Stimulated activated CD8-positive, alpha-beta memory T cell treated with anti-CD3 and anti-CD28 coated beads, Interleukin-15, amount 100 ng/mL, for 1 hour (primary cell): Measurements from ENCODE around the gene ZNF559.

ENCODE experiments used
- DNase-seq: peaks from one replicate; pipeline ENCODE4 v3.0.0-alpha.2; 2020; ENCODE audit warnings: low read depth

ZNF559 gene

DNA sequence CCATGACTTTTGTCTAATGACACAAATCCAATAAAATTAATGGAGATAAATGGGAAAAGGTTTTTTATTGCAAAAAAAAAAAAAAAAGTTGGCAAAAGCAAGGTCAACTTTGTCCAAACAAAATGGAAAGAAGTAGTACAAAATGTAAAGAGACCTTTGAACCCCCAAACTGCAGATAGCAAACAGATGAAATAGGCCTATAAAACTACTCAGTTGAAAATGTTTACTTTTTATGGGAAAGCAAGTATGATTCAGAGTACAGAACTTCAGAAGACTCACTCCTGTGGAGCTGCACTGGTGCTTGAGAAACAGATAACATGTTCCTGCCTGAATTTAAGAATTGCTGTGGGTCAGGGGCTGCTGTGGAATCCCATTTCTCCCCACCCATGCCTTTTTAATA, 29.0 kb downstream of the ZNF559 start:
- no peak for DNase-seq

DNA sequence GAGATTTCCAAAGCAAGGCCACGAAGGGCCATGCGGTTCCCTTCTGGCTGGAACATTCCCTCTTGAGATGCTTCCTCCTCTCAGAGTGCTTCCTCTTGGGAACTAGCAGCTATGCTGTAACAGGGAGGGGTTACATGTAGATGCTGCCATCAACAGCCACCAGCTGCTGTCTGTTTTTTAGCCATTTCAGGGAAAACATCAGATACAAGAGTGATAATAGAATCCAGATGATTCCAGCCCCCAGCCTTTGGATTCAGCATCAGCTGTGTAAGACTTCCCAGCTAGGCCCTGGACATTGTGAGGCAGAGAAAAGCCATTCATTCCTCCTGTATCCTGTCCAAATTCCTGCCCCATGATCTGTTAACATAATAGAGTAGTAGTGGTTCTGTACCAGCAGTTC, 30.7 kb downstream of the ZNF559 start:
- DNase-seq = no peak

DNA sequence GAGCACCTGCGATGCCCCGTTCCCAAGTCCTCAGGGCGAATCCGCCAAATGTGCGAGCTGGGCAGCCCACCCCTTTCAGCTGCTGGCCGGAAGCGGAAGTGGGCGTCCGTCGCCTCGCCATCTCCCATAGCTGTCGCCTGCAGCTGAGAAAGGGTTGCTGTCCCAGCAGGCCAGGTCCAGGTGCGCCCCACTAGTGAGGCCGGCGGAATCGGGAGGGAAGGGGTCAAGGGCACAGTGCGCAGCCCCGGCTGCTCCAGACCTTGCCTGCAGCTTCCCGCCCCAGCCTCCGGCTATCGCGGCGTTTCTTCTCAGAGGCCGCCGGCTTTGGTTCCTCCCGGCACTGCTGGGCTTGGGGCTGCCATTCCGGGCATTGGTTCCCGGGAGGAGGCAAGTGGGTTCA, 38.9 kb downstream of the ZNF559 start, which contains the start of gene ZNF177:
TSS of gene ZNF177 (plus strand) at position 109 of the 400 bp plus-strand sequence. CDS start 15,299 bp downstream, outside the sequence.
- DNase-seq = no peak

DNA sequence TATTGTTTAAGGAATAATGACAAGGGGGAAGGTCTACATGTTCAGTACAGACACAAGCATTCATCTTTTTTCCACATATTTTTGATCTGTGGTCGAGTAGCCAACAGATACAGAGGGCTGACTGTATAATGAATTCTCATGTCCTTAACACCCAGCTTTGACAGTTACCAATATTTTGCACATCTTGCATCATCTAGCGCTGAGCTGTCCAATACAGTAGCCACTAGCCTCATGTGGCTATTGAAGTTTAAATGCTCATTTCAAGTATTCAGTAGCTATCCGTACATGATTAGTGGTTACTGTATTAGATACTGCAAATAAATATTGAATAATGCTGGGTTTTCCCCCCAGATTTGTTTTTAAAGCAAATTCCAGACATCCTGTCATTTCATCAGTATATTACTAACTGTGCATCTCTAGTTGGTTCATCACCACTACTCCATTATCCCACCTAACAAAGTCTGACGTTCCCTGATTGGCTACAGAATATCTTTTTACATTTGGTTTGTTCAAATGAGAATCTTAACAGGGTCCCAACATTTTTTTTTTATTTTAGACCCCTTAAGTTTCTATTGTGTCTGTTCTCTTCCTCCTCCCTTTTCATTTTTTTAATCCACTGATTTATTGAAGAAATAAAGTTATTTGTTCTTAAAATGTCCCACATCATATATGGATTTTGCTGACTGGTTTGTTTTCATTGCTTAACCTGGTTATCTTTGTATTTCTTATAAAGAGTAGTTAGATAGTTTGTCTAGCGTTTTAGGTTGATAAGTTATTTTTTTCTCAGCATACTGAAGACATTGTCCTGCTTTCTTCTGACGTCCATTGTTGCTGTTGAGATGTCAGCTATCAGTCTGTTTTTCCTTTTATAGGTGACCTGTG, 47.0 kb downstream of the ZNF559 start:
- no peak for DNase-seq

DNA sequence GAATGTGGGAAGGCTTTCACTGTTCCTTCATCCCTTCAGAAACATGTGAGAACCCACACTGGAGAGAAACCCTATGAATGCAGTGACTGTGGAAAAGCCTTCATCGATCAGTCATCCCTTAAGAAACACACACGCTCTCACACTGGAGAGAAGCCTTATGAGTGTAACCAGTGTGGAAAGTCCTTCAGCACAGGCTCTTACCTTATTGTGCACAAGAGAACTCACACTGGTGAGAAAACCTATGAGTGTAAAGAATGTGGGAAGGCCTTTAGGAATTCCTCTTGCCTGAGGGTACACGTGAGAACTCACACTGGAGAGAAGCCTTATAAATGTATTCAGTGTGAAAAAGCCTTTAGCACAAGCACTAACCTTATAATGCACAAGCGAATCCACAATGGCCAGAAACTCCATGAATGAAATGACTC, 57.4 kb downstream of the ZNF559 start:
- DNase-seq = no peak
